Measurements from ENCODE around the gene PRRX2.

DNA sequence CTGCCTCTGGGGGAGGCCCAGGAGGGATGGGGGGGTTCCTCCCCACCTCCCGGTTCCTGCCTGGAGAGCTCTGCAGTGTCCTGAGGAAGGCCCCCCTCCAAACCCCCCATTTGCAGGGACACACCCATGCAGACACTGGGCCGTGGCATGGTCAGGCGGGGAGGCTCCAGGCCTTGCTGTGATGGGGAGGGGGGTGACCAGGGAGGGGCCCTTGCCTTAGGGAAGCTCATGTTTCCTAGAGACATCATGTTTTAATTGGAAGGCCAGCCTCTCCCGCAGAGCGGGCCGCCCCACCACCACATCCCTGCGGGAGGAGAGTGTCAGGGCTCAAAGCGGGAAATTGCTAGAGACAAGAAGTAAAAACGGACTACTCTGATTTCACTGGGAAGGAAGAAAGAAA, 12.0 kb downstream of the PRRX2 start:
- TF ChIP-seq, protein P1, sequence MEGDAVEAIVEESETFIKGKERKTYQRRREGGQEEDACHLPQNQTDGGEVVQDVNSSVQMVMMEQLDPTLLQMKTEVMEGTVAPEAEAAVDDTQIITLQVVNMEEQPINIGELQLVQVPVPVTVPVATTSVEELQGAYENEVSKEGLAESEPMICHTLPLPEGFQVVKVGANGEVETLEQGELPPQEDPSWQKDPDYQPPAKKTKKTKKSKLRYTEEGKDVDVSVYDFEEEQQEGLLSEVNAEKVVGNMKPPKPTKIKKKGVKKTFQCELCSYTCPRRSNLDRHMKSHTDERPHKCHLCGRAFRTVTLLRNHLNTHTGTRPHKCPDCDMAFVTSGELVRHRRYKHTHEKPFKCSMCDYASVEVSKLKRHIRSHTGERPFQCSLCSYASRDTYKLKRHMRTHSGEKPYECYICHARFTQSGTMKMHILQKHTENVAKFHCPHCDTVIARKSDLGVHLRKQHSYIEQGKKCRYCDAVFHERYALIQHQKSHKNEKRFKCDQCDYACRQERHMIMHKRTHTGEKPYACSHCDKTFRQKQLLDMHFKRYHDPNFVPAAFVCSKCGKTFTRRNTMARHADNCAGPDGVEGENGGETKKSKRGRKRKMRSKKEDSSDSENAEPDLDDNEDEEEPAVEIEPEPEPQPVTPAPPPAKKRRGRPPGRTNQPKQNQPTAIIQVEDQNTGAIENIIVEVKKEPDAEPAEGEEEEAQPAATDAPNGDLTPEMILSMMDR (IDR thresholded peaks at IDR 0.05): no peak
- TF ChIP-seq POLR2AphosphoS5 (IDR thresholded peaks at IDR 0.05): no peak
